GM12865 (cell line): ENCODE measurements around the gene CCDC185.
"Not testable (repeated sequence)": the region's sequence is repeated elsewhere in the genome, so short reads cannot be mapped to it uniquely, and the experiment has no call there.

Experiments used
- DNase-seq: peaks from one replicate; pipeline ENCODE4 v3.0.0; 2010; ENCODE audit warnings: low read depth
- H3K4me3 ChIP-seq: 2 replicates; pipeline ENCODE4 v1.5.1; 2011; ENCODE audit warnings: mild to moderate bottlenecking, low read depth, low read length, control low read depth
- CTCF ChIP-seq: IDR thresholded peaks from 2 replicates; pipeline ENCODE4 v1.5.1; 2011; ENCODE audit warnings: low read length, control low read depth, low read depth, inconsistent platforms; ENCODE audit not compliant: insufficient read depth; ENCODE audit errors: missing control alignments

The CCDC185 gene

GRCh38 chr1:223390618-223391017, 2.6 kb upstream of the CCDC185 start:
- no peak overlapping the region for H3K4me3 ChIP-seq
- no peak for DNase-seq
- no peak for TF ChIP-seq CTCF

GRCh38 chr1:223394242-223394641, 1.0 kb downstream of the CCDC185 start:
- H3K4me3 ChIP-seq = no peak overlapping the region
- no peak for DNase-seq
- no peak for TF ChIP-seq CTCF

GRCh38 chr1:223394706-223395105, 1.5 kb downstream of the CCDC185 start:
- no peak overlapping the region for H3K4me3 ChIP-seq
- no peak for TF ChIP-seq CTCF
- DNase-seq = no peak

GRCh38 chr1:223399393-223399792, 6.2 kb downstream of the CCDC185 start:
- not testable (repeated sequence) for H3K4me3 ChIP-seq, DNase-seq

- DNase-seq = no peak
- H3K4me3 ChIP-seq = no peak overlapping the region
- TF ChIP-seq CTCF = no peak
Measured at GRCh38 chr1:223401873-223402789, 8.9 kb downstream of the CCDC185 start.

- TF ChIP-seq CTCF = no peak
- H3K4me3 ChIP-seq = no peak overlapping the region
- DNase-seq = no peak
Measured at GRCh38 chr1:223402790-223403142, 9.6 kb downstream of the CCDC185 start.

GRCh38 chr1:223403184-223403815, 10.1 kb downstream of the CCDC185 start:
- no peak for DNase-seq
- H3K4me3 ChIP-seq = no peak overlapping the region
- no peak for TF ChIP-seq CTCF
